Measurements from ENCODE around the gene NPAT.

Gene NPAT

DNA sequence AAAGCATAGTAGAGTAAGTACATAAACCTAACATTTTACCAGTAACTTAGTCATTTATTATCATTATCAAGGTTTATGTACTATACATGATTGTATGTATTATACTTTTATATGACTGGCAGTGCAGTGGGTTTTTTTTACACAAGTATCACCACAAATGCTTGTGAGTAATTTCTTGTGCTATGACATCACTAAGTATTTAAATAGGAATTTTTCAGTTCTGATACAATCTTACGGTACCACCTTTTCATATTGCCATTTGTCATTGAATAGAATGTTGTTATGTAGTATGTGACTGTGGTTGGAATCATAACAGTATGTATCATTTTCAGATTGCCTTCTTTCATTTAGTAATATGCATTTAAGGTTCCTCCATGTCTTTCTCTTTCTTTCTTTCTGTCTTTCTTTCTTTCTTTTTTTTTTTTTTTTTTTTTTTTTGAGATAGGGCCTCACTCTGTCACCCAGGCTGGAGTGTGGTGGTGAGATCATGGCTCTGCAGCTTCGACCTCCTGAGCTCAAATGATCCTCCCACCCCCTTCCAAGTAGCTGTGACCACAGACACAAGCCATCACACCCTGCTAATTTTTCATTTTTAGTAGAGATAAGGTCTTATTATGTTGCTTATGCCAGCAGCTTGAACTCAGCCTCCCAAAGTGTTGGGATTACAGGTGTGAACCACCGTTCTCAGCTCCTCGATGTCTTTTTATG, 19.0 kb upstream of the NPAT start:
- no peak for DNase-seq (ENCODE audit: low read depth)
- no peak overlapping the region for H3K4me3 ChIP-seq (ENCODE audit: control insufficient read depth, low read depth, low read length)
- TF ChIP-seq, protein P1, sequence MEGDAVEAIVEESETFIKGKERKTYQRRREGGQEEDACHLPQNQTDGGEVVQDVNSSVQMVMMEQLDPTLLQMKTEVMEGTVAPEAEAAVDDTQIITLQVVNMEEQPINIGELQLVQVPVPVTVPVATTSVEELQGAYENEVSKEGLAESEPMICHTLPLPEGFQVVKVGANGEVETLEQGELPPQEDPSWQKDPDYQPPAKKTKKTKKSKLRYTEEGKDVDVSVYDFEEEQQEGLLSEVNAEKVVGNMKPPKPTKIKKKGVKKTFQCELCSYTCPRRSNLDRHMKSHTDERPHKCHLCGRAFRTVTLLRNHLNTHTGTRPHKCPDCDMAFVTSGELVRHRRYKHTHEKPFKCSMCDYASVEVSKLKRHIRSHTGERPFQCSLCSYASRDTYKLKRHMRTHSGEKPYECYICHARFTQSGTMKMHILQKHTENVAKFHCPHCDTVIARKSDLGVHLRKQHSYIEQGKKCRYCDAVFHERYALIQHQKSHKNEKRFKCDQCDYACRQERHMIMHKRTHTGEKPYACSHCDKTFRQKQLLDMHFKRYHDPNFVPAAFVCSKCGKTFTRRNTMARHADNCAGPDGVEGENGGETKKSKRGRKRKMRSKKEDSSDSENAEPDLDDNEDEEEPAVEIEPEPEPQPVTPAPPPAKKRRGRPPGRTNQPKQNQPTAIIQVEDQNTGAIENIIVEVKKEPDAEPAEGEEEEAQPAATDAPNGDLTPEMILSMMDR (IDR thresholded peaks at IDR 0.05; ENCODE audit: control insufficient read depth, insufficient read depth, low read depth, low read length, missing control alignments) = no peak

DNA sequence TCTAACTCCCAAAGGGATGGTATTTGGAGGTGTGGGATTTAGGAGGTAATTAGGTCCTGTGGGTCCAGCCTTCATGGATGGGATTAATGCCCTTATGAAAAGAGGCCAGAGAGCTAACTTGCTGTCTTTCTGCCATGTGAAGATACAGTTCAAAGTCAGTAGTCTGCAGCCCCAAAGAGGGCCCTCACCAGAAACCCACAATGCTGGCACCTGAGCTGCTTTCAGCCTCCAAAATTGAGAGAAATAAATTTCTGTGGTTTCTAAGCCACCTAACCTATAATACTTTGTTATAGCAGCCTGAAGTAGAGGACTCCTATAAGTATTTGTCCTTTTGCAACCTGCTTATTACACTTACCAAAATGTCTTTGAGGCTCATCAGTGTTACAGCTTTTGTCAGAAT, 16.6 kb upstream of the NPAT start:
- no peak overlapping the region for H3K4me3 ChIP-seq (ENCODE audit: control insufficient read depth, low read depth, low read length)
- TF ChIP-seq, protein P1 (IDR thresholded peaks at IDR 0.05; ENCODE audit: control insufficient read depth, insufficient read depth, low read depth, low read length, missing control alignments) = no peak

DNA sequence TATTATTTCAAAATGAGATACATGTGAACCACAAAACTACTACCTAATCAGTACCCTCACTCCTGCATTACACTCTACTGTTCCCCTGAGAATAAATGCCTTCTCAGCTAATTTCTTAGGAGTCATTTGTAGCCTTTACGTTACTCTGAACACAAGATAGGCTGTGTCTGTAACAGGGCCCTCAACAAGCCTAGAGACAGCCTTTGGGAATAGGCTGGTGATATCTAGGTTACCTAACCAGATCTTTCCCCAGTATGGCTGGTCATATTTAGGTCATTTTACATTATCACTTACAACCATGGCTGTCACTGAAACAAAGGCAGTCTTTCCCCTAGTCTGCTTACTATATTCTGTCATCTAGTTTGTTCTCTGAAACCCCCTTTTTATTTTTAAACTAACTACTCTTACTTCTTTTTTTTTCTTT, 14.6 kb upstream of the NPAT start:
- DNase-seq (ENCODE audit: low read depth) = no peak
- TF ChIP-seq, protein P1 (IDR thresholded peaks at IDR 0.05; ENCODE audit: control insufficient read depth, insufficient read depth, low read depth, low read length, missing control alignments) = no peak
- no peak overlapping the region for H3K4me3 ChIP-seq (ENCODE audit: control insufficient read depth, low read depth, low read length)

More for the DNA sequence above, 16.6 kb upstream of the NPAT start:
- no peak for DNase-seq (ENCODE audit: low read depth)

DNA sequence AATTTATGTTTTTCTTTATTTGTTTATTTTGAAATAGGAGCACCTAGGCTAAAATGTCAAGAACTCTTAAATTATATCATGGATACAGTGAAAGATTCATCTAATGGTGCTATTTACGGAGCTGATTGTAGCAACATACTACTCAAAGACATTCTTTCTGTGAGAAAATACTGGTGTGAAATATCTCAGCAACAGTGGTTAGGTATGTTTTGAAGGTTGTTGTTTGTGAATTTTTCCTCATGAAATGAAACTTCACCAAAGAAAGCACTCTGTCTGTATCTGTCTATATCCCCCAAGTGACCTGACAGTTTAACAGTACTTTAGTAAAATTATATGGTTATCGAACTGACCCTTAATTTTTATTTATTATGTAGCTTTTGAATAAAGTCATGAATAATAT, 13.2 kb upstream of the NPAT start:
- no peak for DNase-seq (ENCODE audit: low read depth)
- TF ChIP-seq, protein P1 (IDR thresholded peaks at IDR 0.05; ENCODE audit: control insufficient read depth, insufficient read depth, low read depth, low read length, missing control alignments) = no peak
- no peak overlapping the region for H3K4me3 ChIP-seq (ENCODE audit: control insufficient read depth, low read depth, low read length)

DNA sequence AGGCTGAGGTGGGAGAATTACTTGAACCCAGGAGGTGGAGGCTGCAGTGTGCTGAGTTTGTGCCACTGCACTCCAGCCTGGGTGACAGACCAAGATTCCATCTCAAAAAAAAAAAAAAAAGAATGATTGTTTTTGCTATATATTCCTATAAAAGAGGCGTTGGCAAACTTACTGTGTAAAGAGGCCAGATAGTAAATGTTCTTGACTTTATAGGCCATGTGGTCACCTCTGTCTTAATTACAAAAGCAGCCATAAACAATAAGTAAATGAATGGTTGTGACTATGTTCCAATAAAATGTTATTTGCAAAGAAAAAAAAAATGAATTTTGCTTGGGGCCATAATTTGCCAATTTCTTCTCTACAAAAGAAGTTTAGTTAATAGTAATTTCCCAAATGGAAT, 12.8 kb upstream of the NPAT start:
- TF ChIP-seq, protein P1 (IDR thresholded peaks at IDR 0.05; ENCODE audit: control insufficient read depth, insufficient read depth, low read depth, low read length, missing control alignments) = no peak
- no peak for DNase-seq (ENCODE audit: low read depth)
- no peak overlapping the region for H3K4me3 ChIP-seq (ENCODE audit: control insufficient read depth, low read depth, low read length)

DNA sequence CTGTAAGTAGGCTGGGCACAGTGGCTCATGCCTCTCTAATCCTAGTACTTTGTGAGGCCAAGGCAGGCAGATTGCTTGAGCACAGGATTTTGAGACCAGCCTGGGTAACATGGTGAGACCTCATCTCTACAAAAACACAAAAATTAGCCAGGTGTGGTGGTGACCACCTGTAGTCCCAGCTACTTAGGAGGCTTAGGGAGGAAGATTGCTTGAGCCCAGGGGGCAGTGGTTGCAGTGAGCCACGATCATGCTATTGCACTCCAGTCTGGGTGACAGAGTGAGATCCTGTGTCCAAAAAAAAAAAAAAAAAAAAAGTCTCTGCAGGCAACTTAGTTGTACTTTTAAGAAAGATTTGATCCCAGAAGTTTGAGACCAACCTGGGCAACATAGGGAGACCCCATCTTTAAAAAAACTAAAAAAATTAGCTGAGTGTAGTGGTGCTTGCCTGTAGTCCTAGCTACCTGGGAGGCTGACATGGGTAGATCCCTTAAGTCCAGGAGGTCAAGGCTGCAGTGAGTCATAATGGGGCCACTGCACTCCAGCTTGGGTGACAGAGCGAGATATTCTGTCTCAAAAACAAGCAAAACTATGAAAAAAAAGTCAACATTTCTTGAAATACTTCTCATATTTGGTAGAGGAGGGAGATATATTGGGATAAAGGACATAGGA, 11.0 kb upstream of the NPAT start:
- no peak for DNase-seq (ENCODE audit: low read depth)
- TF ChIP-seq, protein P1 (IDR thresholded peaks at IDR 0.05; ENCODE audit: control insufficient read depth, insufficient read depth, low read depth, low read length, missing control alignments) = no peak
- no peak overlapping the region for H3K4me3 ChIP-seq (ENCODE audit: control insufficient read depth, low read depth, low read length)
